ENCODE results near the gene P4HB. TPM values are rescaled to one million over a fixed set of nuclear protein-coding genes. Genes with fewer than 3 reads are reported as not detected.

Gene P4HB
- total and polyA plus RNA-seq, 2 experiments from 2014 or later, result 1,651 to 3,203 TPM

DNA sequence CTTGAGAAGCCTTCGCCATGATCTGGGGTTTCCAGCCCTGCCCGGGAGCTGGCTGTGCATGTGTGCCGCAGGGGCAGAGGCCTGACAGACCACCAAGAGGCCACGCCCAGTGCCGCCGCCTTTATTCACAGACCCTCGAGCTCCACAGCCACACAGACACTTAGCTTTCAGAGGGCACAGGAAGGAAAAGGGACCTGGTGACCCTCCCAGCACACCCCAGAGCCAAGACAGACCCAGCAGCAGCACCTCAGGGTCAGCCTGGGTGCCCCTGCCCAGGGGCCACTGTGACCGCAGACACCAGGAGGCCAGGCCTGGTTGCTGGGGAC, 38.1 kb downstream of the P4HB start:
- Histone ChIP-seq H3K4me3 (no peak overlapping the region), H3K36me3 (ENCODE audit: low read depth) (no peaks in the 10 kb centered on the region), H3K4me2 (ENCODE audit: unreplicated experiment) (no peak overlapping the region), H3K9ac (no peak overlapping the region), H3K9me2 (ENCODE audit: insufficient read depth) (no peaks in the 10 kb centered on the region), H3K27ac (no peak overlapping the region), H3K27me3 (replicated peaks; ENCODE audit: insufficient read depth) (no peaks in the 10 kb centered on the region), H3K79me2 (ENCODE audit: insufficient read depth) (peaks cover 2% of the 10 kb centered on the region; the same call in 1 of the 2 replicates), H3K4me1 (ENCODE audit: insufficient read depth) (no peaks in the 10 kb centered on the region), H3K9me3 (ENCODE audit: low read depth) (no peaks in the 10 kb centered on the region), H2AFZ (no peak overlapping the region), H3F3A (ENCODE audit: insufficient read depth) (no peaks in the 10 kb centered on the region), H4K20me1 (ENCODE audit: insufficient read depth) (no peaks in the 10 kb centered on the region)
- in situ Hi-C loops (cut with MboI), result no loop called here
- WGBS, 2 experiments (ENCODE audit: low coverage in 1 of 2, low lambda C conversion rate in 2 of 2, missing lambda C conversion rate in 2 of 2), result 91 to 92% methylated on average over 8 of the region's 8 CpGs
- TF ChIP-seq EZH2 (IDR thresholded peaks at IDR 0.05; ENCODE audit: insufficient read depth, poor library complexity, severe bottlenecking) (no peak), EZH2phosphoT487 (IDR thresholded peaks at IDR 0.05; ENCODE audit: insufficient read depth, low read depth) (no peak)
- no peak for DNase-seq

DNA sequence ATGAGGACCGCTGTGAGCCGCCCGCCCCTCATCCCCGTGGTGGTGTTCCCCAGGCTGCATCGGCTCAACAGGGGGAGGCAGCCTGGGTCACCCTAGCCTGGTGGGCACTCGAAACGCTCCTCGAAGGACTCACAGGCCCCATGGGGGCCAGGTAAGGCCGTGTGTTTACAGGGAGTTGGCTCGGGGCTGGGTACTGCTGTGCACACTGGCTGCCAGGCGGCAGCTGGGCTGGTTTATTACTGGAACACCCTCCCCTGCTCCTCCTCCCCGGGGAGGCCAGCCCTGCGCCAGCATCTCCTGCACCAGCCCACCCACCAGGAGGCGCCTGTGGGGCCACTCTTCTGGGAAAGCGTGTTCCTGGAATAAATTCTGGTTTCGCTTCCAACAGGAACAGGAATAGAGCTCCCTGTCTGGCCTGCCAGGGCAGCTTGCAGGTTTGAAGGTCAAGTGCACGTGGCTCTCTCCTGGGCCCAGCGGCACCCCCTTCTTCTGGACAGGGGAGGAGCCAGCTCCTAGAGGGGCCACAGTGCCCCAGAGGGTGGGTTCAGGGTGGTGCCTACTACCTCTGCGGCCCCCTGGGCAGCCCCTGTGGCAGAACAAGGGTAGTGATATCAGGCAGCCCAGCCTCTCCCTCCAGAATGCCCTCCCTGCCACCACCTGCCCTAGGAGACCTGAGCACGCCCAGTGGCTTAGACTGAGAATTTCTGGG, 38.6 kb downstream of the P4HB start:
- DNase-seq, result peak; percentile 84
- Histone ChIP-seq H3K9ac (no peak overlapping the region), H3K4me3 (no peak overlapping the region), H3K4me1 (ENCODE audit: insufficient read depth) (no peaks in the 10 kb centered on the region), H4K20me1 (ENCODE audit: insufficient read depth) (no peaks in the 10 kb centered on the region), H3K27me3 (replicated peaks; ENCODE audit: insufficient read depth) (no peaks in the 10 kb centered on the region), H3F3A (ENCODE audit: insufficient read depth) (no peaks in the 10 kb centered on the region), H2AFZ (no peak overlapping the region), H3K9me2 (ENCODE audit: insufficient read depth) (no peaks in the 10 kb centered on the region), H3K79me2 (ENCODE audit: insufficient read depth) (no peaks in the 10 kb centered on the region), H3K4me2 (ENCODE audit: unreplicated experiment) (no peak overlapping the region), H3K9me3 (ENCODE audit: low read depth) (no peaks in the 10 kb centered on the region), H3K36me3 (ENCODE audit: low read depth) (no peaks in the 10 kb centered on the region), H3K27ac (no peak overlapping the region)
- TF ChIP-seq EZH2 (IDR thresholded peaks at IDR 0.05; ENCODE audit: insufficient read depth, poor library complexity, severe bottlenecking) (no peak), EZH2phosphoT487 (IDR thresholded peaks at IDR 0.05; ENCODE audit: insufficient read depth, low read depth) (no peak)
- in situ Hi-C loops (cut with MboI), result no loop called here
- WGBS, 2 experiments (ENCODE audit: low coverage in 1 of 2, low lambda C conversion rate in 2 of 2, missing lambda C conversion rate in 2 of 2), result 39 to 46% methylated on average over 20 of the region's 20 CpGs

GRCh38 chr17:81821147-81821546, 39.2 kb downstream of the P4HB start:
- Histone ChIP-seq H3K4me3 (no peak overlapping the region), H3K9ac (no peak overlapping the region), H3K36me3 (ENCODE audit: low read depth) (no peaks in the 10 kb centered on the region), H3K27ac (no peak overlapping the region), H3K27me3 (replicated peaks; ENCODE audit: insufficient read depth) (no peaks in the 10 kb centered on the region), H3K4me1 (ENCODE audit: insufficient read depth) (no peaks in the 10 kb centered on the region), H3K9me3 (ENCODE audit: low read depth) (no peaks in the 10 kb centered on the region), H3F3A (ENCODE audit: insufficient read depth) (no peaks in the 10 kb centered on the region), H4K20me1 (ENCODE audit: insufficient read depth) (no peaks in the 10 kb centered on the region), H2AFZ (no peak overlapping the region), H3K79me2 (ENCODE audit: insufficient read depth) (no peaks in the 10 kb centered on the region), H3K4me2 (ENCODE audit: unreplicated experiment) (no peak overlapping the region), H3K9me2 (ENCODE audit: insufficient read depth) (no peaks in the 10 kb centered on the region)
- no peak for TF ChIP-seq EZH2 (IDR thresholded peaks at IDR 0.05; ENCODE audit: insufficient read depth, poor library complexity, severe bottlenecking)
- no peak for TF ChIP-seq EZH2phosphoT487 (IDR thresholded peaks at IDR 0.05; ENCODE audit: insufficient read depth, low read depth)
- no peak for DNase-seq
- 72 to 74% methylated on average over 8 of the region's 8 CpGs for WGBS, 2 experiments (ENCODE audit: low coverage in 1 of 2, low lambda C conversion rate in 2 of 2, missing lambda C conversion rate in 2 of 2)
- in situ Hi-C loops (cut with MboI), result no loop called here

- Histone ChIP-seq H3K36me3 (ENCODE audit: low read depth) (no peaks in the 10 kb centered on the region), H3K4me2 (ENCODE audit: unreplicated experiment) (no peak overlapping the region), H3K4me1 (ENCODE audit: insufficient read depth) (no peaks in the 10 kb centered on the region), H3K79me2 (ENCODE audit: insufficient read depth) (no peaks in the 10 kb centered on the region), H3F3A (ENCODE audit: insufficient read depth) (no peaks in the 10 kb centered on the region), H3K4me3 (no peak overlapping the region), H3K27me3 (replicated peaks; ENCODE audit: insufficient read depth) (no peaks in the 10 kb centered on the region), H3K9ac (no peak overlapping the region), H2AFZ (no peak overlapping the region), H3K27ac (no peak overlapping the region), H4K20me1 (ENCODE audit: insufficient read depth) (no peaks in the 10 kb centered on the region), H3K9me2 (ENCODE audit: insufficient read depth) (no peaks in the 10 kb centered on the region), H3K9me3 (ENCODE audit: low read depth) (no peaks in the 10 kb centered on the region)
- 33 to 35% methylated on average over 7 to 13 of the region's 13 CpGs for WGBS, 2 experiments (ENCODE audit: low coverage in 1 of 2, low lambda C conversion rate in 2 of 2, missing lambda C conversion rate in 2 of 2)
- DNase-seq, result no peak
- TF ChIP-seq EZH2 (IDR thresholded peaks at IDR 0.05; ENCODE audit: insufficient read depth, poor library complexity, severe bottlenecking) (no peak), EZH2phosphoT487 (IDR thresholded peaks at IDR 0.05; ENCODE audit: insufficient read depth, low read depth) (no peak)
- in situ Hi-C loops (cut with MboI), result no loop called here
Measured at GRCh38 chr17:81819708-81820107, 40.6 kb downstream of the P4HB start.

Data from GM23248 (cell line).